Measurements from ENCODE around the gene GOSR1.
"Not testable (repeated sequence)": the region's sequence is repeated elsewhere in the genome, so short reads cannot be mapped to it uniquely, and the experiment has no call there.

The GOSR1 gene

DNA sequence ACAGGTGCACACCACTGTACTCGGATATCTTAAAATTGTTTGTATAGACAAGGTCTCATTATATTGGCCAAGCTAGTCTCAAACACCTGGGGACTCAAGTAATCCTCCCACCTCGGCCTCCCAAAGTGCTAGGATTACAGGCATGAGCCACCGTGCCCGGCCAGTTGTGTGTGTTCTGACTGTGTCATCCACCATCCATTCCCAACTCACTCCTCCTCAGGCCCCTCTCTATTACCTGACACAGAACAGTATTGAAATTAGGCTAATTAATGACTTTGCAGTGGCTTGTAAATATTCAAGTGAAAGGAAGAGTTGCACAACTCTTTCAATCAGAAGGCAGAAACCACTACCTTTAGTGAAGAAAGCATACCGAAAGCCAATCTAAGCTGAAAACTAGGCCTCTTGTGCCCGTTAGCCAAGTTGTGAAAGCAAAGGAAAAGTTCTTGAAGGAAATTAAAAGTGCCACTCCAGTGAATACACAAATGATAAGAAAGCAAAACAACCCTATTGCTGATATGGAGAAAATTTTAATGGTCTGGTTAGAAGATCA is 28.7 kb downstream of the GOSR1 start:
- DNase-seq (ENCODE audit: low read depth, low spot score) = no peak

DNA sequence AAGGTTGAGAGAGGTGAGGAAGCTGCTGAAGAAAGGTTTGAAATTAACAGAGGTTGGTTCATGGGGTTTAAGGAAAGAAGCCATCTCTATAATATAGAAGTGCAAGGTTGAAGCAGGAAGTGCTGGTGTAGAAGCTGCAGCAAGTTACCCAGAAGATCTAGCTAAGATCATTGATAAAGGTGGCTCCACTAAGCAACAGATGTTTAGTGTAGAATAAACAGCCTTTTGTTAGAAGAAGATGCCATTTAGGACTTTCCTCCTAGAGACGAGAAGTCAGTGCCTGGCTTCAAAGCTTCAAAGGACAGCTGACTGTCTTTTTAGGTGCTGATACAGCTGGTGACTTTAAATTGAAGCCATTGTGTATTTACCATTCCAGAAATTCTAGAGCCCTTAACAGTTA is 29.3 kb downstream of the GOSR1 start:
- DNase-seq (ENCODE audit: low read depth, low spot score) = no peak

DNA sequence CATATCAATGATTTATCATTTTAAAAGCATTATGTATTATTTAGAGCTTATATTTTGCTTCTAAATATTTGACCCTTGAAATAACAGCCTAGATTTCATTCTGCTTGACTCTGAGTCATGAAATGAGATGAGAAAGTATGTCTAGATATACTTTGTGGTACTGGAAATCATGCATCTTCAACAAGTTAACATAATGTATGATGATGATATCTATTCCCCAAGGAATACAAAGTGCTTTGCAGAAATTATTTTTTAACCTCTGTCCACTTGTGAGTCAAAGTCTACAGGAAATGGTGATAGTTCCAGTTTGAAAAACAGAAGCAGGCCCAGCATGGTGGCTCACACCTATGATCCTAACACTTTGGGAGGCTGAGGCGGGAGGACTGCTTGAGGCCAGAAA is 36.1 kb downstream of the GOSR1 start:
- DNase-seq (ENCODE audit: low read depth, low spot score) = no peak

DNA sequence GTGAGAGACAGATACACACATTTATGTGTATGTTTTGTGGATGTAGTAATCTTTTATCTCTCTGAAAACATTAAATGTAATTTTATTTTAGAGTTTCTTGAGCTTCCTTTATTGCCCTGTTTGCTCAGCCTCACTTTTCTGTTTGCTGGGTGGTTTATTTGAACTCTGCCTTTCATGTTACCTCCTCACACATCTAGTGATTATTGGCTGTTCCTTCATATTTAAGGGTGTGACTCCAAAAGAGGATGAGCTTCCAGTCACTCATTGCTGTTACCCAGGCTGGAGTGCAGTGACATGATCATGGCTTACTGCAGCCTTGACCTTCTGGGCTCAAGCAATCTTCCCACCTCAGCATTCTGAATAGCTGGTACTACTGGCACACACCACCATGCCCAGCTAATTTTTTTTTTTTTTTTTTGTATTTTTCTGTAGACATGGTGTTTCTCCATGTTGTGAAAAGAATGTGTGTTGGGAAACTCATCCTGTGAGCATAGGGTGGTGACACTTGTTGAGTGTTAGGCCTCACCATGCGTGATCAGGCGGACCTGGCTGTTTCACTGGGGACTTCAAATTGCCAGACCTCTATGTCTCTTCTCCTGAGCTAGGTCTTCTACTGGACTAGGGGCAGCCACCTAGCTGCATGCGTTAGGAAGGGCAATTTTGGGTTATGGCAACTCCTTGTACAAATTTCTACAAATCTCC is 37.8 kb downstream of the GOSR1 start:
- no peak for DNase-seq (ENCODE audit: low read depth, low spot score)

GRCh38 chr17:30517786-30518185 is 40.6 kb downstream of the GOSR1 start:
- DNase-seq (ENCODE audit: low read depth, low spot score) = no peak

DNA sequence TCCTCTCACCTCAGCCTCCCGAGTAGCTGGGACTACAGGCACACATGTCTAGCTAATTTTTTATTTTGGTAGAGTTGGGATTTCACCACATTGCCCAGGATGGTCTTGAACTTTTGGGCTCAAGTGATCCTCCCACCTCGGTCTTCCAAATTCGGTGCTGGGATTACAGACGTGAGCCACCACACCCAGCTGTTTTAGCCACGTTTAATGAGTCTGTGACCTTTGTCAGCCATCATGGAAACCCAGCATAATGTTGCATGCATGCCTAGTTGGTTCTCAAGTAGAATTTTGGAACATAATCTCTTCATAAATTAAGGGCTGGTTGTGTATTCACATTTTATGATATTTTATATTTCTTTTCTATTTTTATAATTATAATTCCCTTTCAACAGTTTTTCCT is 42.0 kb downstream of the GOSR1 start:
- no peak for DNase-seq (ENCODE audit: low read depth, low spot score)

DNA sequence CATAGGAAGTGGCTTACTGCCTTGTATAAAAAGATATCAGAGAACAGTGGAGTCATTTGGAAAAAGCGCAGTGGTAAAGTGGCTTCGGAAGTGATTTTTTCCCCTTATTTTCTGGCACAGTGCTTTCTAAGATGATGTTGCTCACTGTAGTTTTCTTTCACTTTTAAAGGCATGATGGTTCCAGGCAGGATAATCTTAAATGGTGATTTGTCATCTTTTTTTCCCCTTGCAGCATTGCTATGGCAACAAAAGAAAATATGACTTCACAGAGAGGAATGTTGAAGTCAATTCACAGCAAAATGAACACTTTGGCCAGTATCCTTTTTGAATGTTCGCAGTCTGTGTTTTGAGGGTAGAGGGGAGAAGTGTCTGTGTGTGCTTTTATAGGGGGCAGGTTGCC is 42.5 kb downstream of the GOSR1 start:
- DNase-seq (ENCODE audit: low read depth, low spot score) = peak; percentile 60

DNA sequence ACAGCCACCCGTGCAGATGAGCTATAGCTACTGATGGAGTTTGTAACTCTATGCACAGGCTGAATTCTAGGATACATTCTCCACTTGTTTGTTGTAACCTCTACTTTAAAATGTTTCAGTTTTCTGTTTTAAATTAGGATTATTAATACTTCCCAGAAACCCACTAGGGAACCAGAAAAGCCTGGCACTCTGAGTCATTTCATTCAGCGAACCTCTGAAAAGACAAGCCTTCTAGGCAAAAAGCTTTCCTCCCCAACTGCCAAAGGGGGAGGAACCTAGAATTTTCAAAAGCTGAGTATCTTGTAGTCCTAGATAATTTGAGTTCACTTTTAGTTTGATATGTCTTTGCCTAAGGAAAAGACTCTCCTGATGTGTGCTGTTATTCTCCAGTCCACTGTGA is 43.2 kb downstream of the GOSR1 start:
- no peak for DNase-seq (ENCODE audit: low read depth, low spot score)

DNA sequence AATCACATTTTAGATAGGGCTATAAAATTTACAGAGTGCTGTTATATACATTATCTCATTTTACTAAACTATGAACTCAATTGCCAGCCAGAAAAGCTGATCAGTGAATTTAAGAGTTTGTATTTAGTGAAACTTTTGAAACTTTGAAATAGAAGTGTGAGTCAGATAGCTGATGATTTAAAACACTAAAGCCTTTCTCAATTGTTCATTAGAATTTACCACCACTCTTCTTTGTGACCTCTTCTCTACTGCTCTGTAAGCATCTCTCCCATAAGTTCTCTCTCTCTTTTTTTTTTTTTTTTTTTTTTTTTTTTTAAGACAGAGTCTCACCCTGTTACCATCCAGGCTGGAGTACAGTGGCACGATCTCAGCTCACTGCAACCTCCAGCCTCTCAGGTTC is 43.7 kb downstream of the GOSR1 start:
- DNase-seq (ENCODE audit: low read depth, low spot score) = no peak

- DNase-seq (ENCODE audit: low read depth, low spot score) = no peak
These were observed 44.6 kb downstream of the GOSR1 start for GRCh38 chr17:30521766-30522165.

DNA sequence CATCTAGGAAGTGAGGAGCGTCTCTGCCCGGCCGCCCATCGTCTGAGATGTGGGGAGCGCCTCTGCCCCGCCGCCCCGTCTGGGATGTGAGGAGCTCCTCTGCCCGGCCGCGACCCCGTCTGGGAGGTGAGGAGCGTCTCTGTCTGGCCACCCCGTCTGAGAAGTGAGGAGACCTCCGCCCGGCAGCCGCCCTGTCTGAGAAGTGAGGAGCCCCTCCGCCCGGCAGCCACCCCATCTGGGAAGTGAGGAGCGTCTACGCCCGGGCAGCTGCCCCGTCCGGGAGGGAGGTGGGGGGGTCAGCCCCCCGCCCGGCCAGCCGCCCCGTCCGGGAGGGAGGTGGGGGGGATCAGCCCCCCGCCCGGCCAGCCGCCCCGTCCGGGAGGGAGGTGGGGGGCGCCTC is 46.0 kb downstream of the GOSR1 start:
- not testable (repeated sequence) for DNase-seq (ENCODE audit: low read depth, low spot score)

DNA sequence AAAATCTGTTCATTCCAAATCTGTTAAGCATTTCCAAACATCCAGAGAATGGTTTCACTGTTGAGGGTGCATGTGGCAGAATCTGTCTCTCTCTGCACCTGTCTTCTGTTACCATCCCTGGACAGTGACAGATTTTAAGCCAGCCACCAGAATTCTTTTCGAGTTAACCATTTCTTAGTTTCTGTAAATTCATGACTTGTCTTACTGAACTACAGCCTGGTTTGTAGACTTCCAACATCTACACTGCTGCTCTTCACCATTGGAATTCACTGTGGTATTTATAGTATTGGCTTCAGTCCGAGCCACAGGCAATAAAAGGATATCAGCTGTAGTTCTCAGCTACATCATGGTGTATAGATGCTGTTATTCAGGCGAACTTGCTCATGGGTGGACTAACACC is 47.6 kb downstream of the GOSR1 start:
- no peak for DNase-seq (ENCODE audit: low read depth, low spot score)

DNA sequence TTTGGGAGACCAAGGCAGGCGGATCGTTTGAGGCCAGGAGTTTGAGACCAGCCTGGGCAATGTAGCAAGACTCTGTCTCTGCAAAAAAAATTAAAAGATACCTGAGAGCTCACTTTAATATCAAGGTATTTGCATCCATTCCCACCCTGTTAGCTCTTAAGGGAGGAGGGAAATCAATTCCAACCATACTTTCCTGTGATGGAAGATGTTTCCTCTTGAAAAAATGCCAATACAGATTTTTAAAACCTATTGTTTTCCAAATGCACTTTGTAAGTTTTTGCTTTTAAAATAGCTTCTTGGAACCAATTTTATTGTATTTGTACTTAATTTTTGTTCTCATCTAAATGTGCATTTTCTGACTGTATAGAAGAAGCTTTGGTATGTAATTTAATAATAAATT is 49.2 kb downstream of the GOSR1 start:
- no peak for DNase-seq (ENCODE audit: low read depth, low spot score)

- not testable (repeated sequence) for DNase-seq (ENCODE audit: low read depth, low spot score)
These were observed 51.5 kb downstream of the GOSR1 start for GRCh38 chr17:30528701-30529100.

GRCh38 chr17:30530346-30531025 is 53.3 kb downstream of the GOSR1 start:
- DNase-seq (ENCODE audit: low read depth, low spot score) = no peak

DNA sequence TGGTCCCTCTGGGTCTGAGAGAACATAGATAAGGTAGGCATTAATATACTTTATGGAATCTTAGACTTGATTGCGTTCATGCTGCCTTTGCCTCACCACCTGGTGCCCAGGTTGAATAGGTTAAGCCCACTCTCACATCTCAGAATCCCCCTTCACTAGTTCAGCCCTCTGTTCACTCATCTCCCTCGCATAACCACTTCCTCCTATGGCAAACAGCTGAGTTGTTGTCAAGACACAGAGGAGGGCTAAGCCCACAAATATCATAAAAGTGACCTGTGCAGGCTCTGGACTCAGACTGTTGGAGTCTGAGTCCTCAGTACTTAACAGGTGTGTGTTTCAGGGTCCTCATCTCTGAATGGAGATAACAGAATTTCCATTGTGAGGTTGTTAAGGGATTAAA is 55.7 kb downstream of the GOSR1 start:
- DNase-seq (ENCODE audit: low read depth, low spot score) = no peak

- no peak for DNase-seq (ENCODE audit: low read depth, low spot score)
These were observed 57.1 kb downstream of the GOSR1 start for GRCh38 chr17:30534298-30534697.

GRCh38 chr17:30534938-30535921 is 58.0 kb downstream of the GOSR1 start:
- no peak for DNase-seq (ENCODE audit: low read depth, low spot score)

DNA sequence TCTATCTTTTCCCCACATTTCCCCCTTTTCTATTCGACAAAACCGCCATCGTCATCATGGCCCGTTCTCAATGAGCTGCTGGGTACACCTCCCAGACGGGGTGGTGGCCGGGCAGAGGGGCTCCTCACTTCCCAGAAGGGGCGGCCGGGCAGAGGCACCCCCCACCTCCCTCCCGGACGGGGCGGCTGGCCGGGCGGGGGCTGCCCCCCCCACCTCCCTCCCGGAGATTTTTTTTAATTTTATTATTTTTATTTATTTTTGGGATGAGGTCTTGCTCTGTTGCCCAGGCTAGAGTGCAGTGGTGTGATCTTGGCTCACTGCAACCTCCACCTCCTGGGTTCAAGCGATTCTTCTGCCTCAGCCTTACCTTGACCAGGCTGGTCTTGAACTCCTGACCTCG is 59.6 kb downstream of the GOSR1 start:
- DNase-seq (ENCODE audit: low read depth, low spot score) = not testable (repeated sequence)

DNA sequence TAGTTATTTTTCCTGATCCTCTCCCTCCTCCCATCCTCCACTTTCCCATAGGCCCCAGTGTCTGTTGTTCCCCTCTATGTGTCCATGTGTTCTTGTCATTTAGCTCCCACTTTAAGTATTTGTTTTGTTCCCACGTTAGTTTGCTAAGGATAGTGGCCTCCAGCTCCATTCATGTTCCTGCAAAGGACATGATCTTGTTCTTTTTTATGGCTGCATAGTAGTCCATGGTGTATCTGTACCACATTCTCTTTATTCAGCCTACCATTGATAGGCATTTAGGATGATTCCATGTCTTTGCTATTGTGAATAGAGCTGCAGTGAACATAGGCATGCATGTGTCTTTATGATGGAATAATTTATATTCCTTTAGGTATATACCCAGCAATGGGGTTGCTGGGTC is 60.5 kb downstream of the GOSR1 start:
- not testable (repeated sequence) for DNase-seq (ENCODE audit: low read depth, low spot score)

GRCh38 chr17:30541802-30542201 is 64.6 kb downstream of the GOSR1 start:
- DNase-seq (ENCODE audit: low read depth, low spot score) = no peak

DNA sequence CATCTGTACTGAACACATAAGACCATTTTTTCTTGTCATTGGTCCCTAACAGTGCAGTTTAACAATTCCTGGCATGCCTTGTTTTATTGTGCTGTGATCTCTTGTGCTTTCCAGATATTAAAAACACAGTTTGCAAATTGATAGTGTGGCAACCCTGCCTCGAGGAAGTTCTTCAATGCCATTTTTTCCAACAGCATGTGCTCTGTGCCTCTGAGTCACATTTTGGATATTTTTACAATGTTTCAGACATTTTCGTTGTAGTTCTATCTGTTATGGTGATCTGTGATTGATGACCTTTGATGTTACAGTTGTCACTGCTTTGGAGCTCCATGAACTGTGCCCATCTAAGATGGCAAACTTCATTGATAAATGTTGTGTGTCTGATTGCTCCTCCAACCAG is 66.2 kb downstream of the GOSR1 start:
- DNase-seq (ENCODE audit: low read depth, low spot score) = no peak
